Mesendoderm (in vitro differentiated cells): ENCODE results near the gene RGS14.

Source experiments
- DNase-seq: peaks from one replicate; pipeline ENCODE4 v3.0.0; 2013
- H2AK5ac ChIP-seq: 2 replicates; pipeline ENCODE4 v1.6.1; 2013; ENCODE audit warnings: low read length, inconsistent platforms
- H2BK120ac ChIP-seq: 2 replicates; pipeline ENCODE4 v1.6.1; 2013; ENCODE audit warnings: low read depth, mild to moderate bottlenecking, low read length, moderate library complexity, mixed read lengths
- H2BK15ac ChIP-seq: replicated peaks from 2 replicates; pipeline ENCODE4 v1.6.1; 2013; ENCODE audit warnings: low read depth, mild to moderate bottlenecking, moderate library complexity
- H2BK5ac ChIP-seq: 2 replicates; pipeline ENCODE4 v1.6.1; 2013; ENCODE audit warnings: low read length, inconsistent platforms
- H3K18ac ChIP-seq: 2 replicates; pipeline ENCODE4 v1.6.1; 2013; ENCODE audit warnings: mild to moderate bottlenecking, low read length, mixed read lengths
- H3K23ac ChIP-seq: one replicate; pipeline ENCODE4 v1.6.1; 2013; ENCODE audit warnings: low read length
- H3K27ac ChIP-seq: 2 replicates; pipeline ENCODE4 v1.5.1; 2013; ENCODE audit warnings: low read depth, mild to moderate bottlenecking, inconsistent platforms, low read length, moderate library complexity
- H3K27me3 ChIP-seq: 2 replicates; pipeline ENCODE4 v1.6.1; 2013; ENCODE audit warnings: low read length, control low read depth, mild to moderate bottlenecking, inconsistent platforms; ENCODE audit not compliant: insufficient read depth, poor library complexity
- H3K36me3 ChIP-seq: 2 replicates; pipeline ENCODE4 v1.6.1; 2013; ENCODE audit warnings: low read length, inconsistent platforms; ENCODE audit not compliant: control insufficient read depth, insufficient read depth
- H3K4ac ChIP-seq: one replicate; pipeline ENCODE4 v1.6.1; 2013; ENCODE audit warnings: low read depth, mild to moderate bottlenecking, low read length, moderate library complexity
- H3K4me1 ChIP-seq: 2 replicates; pipeline ENCODE4 v1.6.1; 2013; ENCODE audit warnings: low read depth, low read length, inconsistent platforms; ENCODE audit not compliant: control insufficient read depth
- H3K4me2 ChIP-seq: 2 replicates; pipeline ENCODE4 v1.6.1; 2013; ENCODE audit warnings: low read length
- H3K4me3 ChIP-seq: 2 replicates; pipeline ENCODE4 v1.5.1; 2013; ENCODE audit warnings: mild to moderate bottlenecking, low read length
- H3K56ac ChIP-seq: one replicate; pipeline ENCODE4 v1.6.1; 2013; ENCODE audit warnings: low read length
- H3K79me1 ChIP-seq: 2 replicates; pipeline ENCODE4 v1.6.1; 2013; ENCODE audit warnings: low read length, inconsistent platforms
- H3K79me2 ChIP-seq: 2 replicates; pipeline ENCODE4 v1.6.1; 2013; ENCODE audit warnings: mild to moderate bottlenecking, low read length; ENCODE audit not compliant: control insufficient read depth, insufficient read depth
- H3K9ac ChIP-seq: 2 replicates; pipeline ENCODE4 v1.6.1; 2013; ENCODE audit warnings: low read length, inconsistent platforms
- H4K5ac ChIP-seq: one replicate; pipeline ENCODE4 v1.6.1; 2013; ENCODE audit warnings: low read length
- H4K8ac ChIP-seq: one replicate; pipeline ENCODE4 v1.6.1; 2013; ENCODE audit warnings: low read depth, mild to moderate bottlenecking, control low read depth, low read length, moderate library complexity
- WGBS: extraction: QIAGEN DNeasy Blood & Tissue Kit; methylation state at CpG from one replicate; pipeline ENCODE4 v1.1.7; 2013; ENCODE audit warnings: low lambda C conversion rate, missing lambda C conversion rate; ENCODE audit not compliant: insufficient coverage; ENCODE audit errors: extremely low coverage; 5-methylcytosine and 5-hydroxymethylcytosine counted together

The RGS14 gene

DNA sequence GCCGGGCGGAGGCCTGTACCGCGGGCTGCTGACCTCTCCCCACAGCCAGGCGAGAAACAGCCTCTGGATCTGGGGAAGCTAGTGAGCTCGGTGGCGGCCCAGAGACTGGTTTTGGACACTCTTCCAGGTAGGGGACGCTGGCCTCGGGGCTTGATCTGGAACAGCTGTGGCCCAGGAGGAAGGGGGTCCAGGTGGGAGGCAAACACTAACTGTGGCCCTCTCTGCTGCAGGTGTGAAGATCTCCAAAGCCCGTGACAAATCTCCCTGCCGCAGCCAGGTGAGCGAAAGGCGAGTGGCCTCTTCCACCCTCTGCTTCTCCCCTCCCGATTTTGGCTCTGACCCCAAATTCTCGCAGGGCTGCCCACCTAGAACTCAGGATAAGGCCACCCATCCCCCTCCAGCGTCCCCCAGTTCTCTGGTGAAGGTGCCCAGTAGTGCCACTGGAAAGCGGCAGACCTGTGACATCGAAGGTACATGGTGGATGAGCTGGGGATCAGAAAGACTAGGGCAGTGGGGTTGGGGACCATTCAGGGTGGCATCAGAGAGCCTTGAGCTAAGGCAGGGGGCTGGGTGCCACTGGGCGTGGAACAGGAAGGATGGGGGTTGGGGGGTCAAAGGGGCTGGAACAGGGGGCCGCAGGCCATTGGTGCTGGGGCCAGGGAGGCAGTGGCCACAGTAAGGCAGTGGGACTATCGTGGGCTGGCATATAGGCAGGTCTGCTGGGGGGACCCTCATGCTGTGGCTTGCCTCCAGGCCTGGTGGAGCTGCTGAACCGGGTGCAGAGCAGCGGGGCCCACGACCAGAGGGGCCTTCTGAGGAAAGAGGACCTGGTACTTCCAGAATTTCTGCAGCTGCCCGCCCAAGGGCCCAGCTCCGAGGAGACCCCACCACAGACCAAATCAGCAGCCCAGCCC, 13.7 kb downstream of the RGS14 start:
- H3K56ac ChIP-seq = peak overlapping the region; percentile 91
- no peak for DNase-seq
- H3K4ac ChIP-seq = no peak overlapping the region
- peak overlapping the region; percentile 20 for H3K27ac ChIP-seq
- H3K4me1 ChIP-seq = peaks cover 9% of the 10 kb centered on the region
- no peaks in the 10 kb centered on the region for H3K27me3 ChIP-seq
- no peaks in the 10 kb centered on the region for H3K36me3 ChIP-seq
- peak overlapping the region; percentile 7 for H3K23ac ChIP-seq
- peak overlapping the region; percentile 74 for H3K4me2 ChIP-seq
- no peak overlapping the region for H2BK15ac ChIP-seq
- H3K9ac ChIP-seq = peak overlapping the region; percentile 90
- H3K4me3 ChIP-seq = peak overlapping the region; percentile 55
- no CpG with 5 or more reads among the region's 26 CpGs for WGBS
- peak overlapping the region; percentile 7 for H3K18ac ChIP-seq
- peak overlapping the region; percentile 48 for H2BK5ac ChIP-seq
- no peaks in the 10 kb centered on the region for H3K79me2 ChIP-seq
- H2BK120ac ChIP-seq = no peak overlapping the region
- no peak overlapping the region for H4K5ac ChIP-seq
- H4K8ac ChIP-seq = no peak overlapping the region
- no peak overlapping the region for H2AK5ac ChIP-seq
- H3K79me1 ChIP-seq = no peaks in the 10 kb centered on the region

DNA sequence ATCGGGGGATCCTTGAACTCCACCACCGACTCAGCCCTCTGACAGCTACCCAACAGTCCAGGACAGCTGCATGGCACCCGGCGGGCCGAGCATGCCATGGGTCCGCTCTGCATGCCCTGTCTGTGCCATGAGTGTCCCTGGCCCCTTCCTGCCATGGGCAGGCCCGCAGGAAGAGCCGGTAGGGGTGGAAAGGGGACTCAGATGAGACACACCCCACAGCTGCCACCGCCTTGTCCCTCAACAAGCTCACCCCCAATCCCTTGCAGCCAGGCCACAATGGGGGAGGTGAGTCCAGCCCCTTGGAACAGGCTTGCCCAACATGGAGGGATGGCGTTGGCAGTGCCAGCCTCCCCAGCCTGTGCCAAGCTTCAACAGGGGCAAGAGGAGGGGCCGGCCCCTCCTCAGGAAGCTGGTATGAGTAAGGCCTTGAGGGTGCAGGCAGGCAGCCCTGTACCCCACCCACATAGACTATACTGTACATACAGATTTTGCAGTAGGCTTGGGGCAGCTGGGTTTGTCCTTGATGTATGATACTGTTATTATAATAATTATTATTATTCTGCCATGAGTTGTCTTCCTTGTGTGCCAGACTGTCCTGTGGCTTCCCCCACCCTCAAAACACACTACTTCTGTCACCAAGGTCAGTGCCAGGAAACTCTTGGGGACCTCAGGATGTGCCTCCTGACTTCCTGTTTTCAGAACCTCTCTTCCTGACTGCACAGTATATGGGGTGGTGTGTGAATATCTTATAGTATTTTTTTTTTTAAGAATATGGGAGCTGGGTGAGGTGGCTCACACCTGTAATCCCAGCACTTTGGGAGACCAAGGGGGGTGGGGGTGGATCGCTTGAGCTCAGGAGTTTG, 14.5 kb downstream of the RGS14 start:
- no peak overlapping the region for H3K9ac ChIP-seq
- no peak overlapping the region for H3K27ac ChIP-seq
- H2BK5ac ChIP-seq = no peak overlapping the region
- no peak overlapping the region for H3K4me2 ChIP-seq
- H2BK120ac ChIP-seq = no peak overlapping the region
- H3K4me3 ChIP-seq = no peak overlapping the region
- no peaks in the 10 kb centered on the region for H3K79me2 ChIP-seq
- H3K27me3 ChIP-seq = no peaks in the 10 kb centered on the region
- no peak overlapping the region for H3K18ac ChIP-seq
- no peak overlapping the region for H3K56ac ChIP-seq
- H3K36me3 ChIP-seq = no peaks in the 10 kb centered on the region
- no peaks in the 10 kb centered on the region for H3K79me1 ChIP-seq
- no peak overlapping the region for H3K23ac ChIP-seq
- H4K5ac ChIP-seq = no peak overlapping the region
- no peak overlapping the region for H2BK15ac ChIP-seq
- H4K8ac ChIP-seq = no peak overlapping the region
- no peak overlapping the region for H2AK5ac ChIP-seq
- no CpG with 5 or more reads among the region's 12 CpGs for WGBS
- peaks cover 8% of the 10 kb centered on the region for H3K4me1 ChIP-seq
- no peak for DNase-seq
- H3K4ac ChIP-seq = no peak overlapping the region

DNA sequence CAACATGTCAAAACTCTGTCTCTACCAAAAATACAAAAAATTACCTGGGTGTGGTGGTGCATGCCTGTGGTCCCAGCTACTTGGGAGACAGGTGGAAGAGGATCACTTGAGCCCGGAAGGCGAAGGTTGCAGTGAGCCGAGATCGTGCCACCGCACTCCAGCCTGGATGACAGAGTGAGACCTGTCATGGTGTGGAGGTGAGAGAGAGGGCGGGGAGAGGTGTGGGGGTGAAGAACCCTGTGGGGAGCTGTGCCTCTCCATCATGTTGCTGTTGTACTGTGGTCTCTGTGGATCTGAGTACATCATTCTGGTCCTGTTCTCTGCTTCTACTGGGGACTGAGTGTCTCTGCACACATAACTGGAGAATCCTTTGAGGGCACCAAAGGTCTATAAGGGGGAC, 15.2 kb downstream of the RGS14 start:
- H4K8ac ChIP-seq = no peak overlapping the region
- no peak overlapping the region for H4K5ac ChIP-seq
- WGBS = no CpG with 5 or more reads among the region's 6 CpGs
- no peak overlapping the region for H3K23ac ChIP-seq
- no peak overlapping the region for H2BK15ac ChIP-seq
- no peaks in the 10 kb centered on the region for H3K36me3 ChIP-seq
- H2AK5ac ChIP-seq = no peak overlapping the region
- no peak overlapping the region for H3K9ac ChIP-seq
- no peak overlapping the region for H3K4me2 ChIP-seq
- H3K79me1 ChIP-seq = no peaks in the 10 kb centered on the region
- no peak overlapping the region for H3K56ac ChIP-seq
- no peak overlapping the region for H3K18ac ChIP-seq
- H3K79me2 ChIP-seq = no peaks in the 10 kb centered on the region
- H3K4me3 ChIP-seq = no peak overlapping the region
- H2BK5ac ChIP-seq = no peak overlapping the region
- H3K4ac ChIP-seq = no peak overlapping the region
- H3K4me1 ChIP-seq = peaks cover 6% of the 10 kb centered on the region
- no peak for DNase-seq
- no peaks in the 10 kb centered on the region for H3K27me3 ChIP-seq
- no peak overlapping the region for H2BK120ac ChIP-seq
- H3K27ac ChIP-seq = no peak overlapping the region

DNA sequence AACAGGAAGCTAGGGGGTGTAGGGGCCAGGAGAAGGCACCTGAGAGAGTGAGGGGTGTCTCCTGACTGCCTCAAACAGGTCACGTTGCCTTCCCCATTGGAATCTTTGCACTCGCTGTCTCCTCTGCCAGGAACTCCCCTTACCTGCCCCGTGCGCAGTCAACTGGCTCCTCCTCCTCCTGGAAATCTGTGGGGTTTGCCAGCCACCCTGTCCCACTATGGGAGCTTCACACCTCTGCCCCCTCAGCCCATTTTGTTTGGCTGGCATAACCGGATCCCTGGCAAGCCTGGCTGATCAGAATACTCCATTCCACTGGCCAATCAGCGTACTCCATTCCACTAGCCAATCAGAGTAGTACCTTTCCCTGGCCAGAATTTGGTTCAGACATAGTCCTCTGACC, 16.1 kb downstream of the RGS14 start:
- Histone ChIP-seq H3K4me1 (peaks cover 6% of the 10 kb centered on the region), H3K56ac (no peak overlapping the region), H3K79me2 (no peaks in the 10 kb centered on the region), H2AK5ac (no peak overlapping the region), H2BK5ac (no peak overlapping the region), H3K4ac (no peak overlapping the region), H4K5ac (no peak overlapping the region), H3K23ac (no peak overlapping the region), H3K18ac (no peak overlapping the region), H3K4me2 (no peak overlapping the region), H3K36me3 (no peaks in the 10 kb centered on the region), H3K27me3 (no peaks in the 10 kb centered on the region), H3K27ac (no peak overlapping the region), H3K79me1 (no peaks in the 10 kb centered on the region), H2BK15ac (no peak overlapping the region), H2BK120ac (no peak overlapping the region), H4K8ac (no peak overlapping the region), H3K9ac (no peak overlapping the region), H3K4me3 (no peak overlapping the region)
- WGBS = no CpG with 5 or more reads among the region's 6 CpGs
- peak; percentile 37 for DNase-seq

DNA sequence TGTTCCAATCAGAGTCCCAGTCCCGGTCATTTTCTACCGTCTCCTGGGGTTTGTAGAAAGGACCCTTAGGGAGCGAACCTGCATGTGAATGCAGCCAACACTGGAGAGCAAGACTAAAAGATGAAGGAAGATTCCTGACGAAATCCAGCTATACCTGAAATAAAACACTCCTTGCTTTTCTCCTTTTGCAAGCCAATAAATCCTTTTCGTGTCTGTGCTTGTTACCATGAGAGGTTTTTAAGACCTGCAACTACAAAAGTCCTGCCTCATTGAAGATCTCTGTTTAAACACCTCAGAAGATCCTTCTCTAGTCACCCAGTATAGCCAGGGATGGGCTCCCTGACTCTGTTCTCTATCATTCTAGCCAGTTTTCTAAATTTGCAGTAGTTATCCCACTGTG, 16.5 kb downstream of the RGS14 start:
- H3K4me3 ChIP-seq = no peak overlapping the region
- no peak overlapping the region for H3K56ac ChIP-seq
- H4K5ac ChIP-seq = no peak overlapping the region
- H2BK5ac ChIP-seq = no peak overlapping the region
- no peak overlapping the region for H2BK15ac ChIP-seq
- no peaks in the 10 kb centered on the region for H3K79me1 ChIP-seq
- no CpG with 5 or more reads among the region's 5 CpGs for WGBS
- no peaks in the 10 kb centered on the region for H3K27me3 ChIP-seq
- H3K4ac ChIP-seq = no peak overlapping the region
- no peak overlapping the region for H3K18ac ChIP-seq
- DNase-seq = no peak
- no peak overlapping the region for H2AK5ac ChIP-seq
- H3K79me2 ChIP-seq = no peaks in the 10 kb centered on the region
- H3K4me2 ChIP-seq = no peak overlapping the region
- H3K23ac ChIP-seq = no peak overlapping the region
- H2BK120ac ChIP-seq = no peak overlapping the region
- H3K36me3 ChIP-seq = no peaks in the 10 kb centered on the region
- no peak overlapping the region for H3K9ac ChIP-seq
- no peak overlapping the region for H3K27ac ChIP-seq
- no peak overlapping the region for H4K8ac ChIP-seq
- peaks cover 6% of the 10 kb centered on the region for H3K4me1 ChIP-seq
